Embryonic facial prominence (tissue), 1 donor: ENCODE measurements around the gene MDP1.
A peak's percentile ranks its signal among the peaks of the same experiment; 100 is the strongest.

Experiments used
- DNase-seq: peaks from one replicate; pipeline ENCODE4 v3.0.0-alpha.2; 2016; ENCODE audit errors: extremely low spot score

Gene MDP1

DNA sequence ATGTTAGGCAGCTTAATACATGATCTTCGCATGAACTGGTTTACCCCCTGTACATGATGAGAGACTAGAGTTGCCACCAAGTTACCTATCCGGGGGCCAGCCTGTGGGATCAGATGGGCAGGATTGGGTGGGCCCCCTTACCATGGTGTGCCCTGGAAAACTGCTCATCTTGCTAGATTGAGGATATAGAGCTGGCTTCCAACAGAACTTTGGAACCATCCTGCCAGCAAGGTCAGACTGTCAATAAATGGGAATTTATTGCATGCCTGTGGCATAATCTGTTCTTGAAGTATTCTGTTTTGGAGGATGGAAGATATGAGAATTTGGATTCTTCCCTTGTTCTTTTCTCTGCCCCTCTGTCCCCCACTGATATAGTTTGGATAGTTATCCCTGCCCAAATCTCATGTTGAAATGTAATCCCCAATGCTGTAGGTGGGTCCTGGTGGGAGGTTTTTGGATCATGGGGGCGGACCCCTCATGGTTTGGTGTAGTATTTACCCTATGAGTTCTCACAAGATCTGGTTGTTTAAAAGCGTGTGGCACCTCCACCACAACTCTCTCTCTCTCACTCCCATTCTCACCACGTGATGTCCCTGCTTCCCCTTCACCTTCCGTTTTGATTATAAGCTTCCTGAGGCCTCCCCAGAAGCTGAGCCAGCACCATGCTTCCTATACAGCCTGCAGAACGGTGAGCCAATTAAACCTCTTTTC is 16.9 kb downstream of the MDP1 start:
- DNase-seq = no peak

DNA sequence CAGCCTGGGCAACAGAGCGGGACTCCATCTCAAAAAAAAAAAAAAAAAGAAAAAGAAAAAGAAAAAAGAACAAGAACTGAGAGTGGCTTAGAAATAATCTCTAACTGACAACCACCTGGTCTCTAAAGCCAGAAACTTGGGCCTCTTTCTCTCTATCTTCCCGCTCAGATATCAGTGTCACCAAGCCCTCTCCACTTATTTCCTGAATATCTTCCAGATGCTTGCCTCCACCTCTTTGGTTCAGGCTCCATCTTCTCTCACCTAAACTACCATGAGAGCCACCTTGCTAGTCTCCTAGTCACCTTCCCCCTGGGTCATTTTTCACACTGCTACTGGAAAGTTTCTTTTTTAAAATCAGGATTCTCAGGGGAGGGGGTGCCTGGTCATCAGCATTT is 18.8 kb downstream of the MDP1 start:
- DNase-seq = no peak

DNA sequence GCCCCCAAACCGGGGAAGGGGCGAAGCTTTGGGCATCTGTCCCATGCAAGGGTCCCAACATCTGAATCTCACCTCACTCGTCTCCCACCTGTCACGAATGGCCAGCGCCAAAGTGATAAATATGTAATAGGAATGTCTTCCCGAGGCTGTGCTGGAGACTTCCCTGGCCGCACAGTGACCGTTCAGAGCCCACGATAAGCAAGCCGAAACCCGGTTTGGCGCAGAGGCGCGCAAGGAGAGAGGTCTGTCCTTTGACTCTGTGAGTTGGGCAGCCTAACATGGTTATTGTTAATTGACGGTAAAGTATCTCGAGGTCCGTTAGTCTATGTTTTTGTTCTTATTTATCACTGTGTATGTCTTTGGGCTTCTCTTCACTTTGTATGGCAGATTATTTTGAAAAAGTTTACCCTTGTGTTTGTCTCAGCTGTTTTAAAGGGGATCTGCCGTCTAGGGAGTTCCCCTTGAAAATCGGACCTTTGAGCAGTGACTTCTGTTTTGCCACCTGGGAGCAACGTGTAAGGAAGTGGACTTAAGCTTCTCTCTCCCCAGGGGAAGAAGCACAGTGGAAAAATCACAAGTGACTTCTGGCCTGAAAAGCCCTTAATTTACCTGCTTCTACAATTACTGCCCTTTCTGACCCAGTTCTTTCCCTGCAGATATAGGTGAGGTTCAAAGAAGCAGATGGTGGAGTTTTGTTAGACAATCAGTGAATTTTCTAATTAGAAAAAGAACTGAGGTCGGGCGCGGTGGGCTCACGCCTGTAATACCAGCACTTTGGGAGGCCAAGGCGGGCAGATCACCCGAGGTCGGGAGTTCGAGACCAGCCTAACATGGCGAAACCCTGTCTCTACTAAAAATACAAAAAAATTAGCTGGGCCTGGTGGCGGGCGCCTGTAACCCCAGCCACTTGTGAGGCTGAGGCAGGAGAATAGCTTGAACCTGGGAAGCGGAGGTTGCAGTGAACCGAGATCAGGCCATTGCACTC is 19.5 kb downstream of the MDP1 start:
- no peak for DNase-seq

DNA sequence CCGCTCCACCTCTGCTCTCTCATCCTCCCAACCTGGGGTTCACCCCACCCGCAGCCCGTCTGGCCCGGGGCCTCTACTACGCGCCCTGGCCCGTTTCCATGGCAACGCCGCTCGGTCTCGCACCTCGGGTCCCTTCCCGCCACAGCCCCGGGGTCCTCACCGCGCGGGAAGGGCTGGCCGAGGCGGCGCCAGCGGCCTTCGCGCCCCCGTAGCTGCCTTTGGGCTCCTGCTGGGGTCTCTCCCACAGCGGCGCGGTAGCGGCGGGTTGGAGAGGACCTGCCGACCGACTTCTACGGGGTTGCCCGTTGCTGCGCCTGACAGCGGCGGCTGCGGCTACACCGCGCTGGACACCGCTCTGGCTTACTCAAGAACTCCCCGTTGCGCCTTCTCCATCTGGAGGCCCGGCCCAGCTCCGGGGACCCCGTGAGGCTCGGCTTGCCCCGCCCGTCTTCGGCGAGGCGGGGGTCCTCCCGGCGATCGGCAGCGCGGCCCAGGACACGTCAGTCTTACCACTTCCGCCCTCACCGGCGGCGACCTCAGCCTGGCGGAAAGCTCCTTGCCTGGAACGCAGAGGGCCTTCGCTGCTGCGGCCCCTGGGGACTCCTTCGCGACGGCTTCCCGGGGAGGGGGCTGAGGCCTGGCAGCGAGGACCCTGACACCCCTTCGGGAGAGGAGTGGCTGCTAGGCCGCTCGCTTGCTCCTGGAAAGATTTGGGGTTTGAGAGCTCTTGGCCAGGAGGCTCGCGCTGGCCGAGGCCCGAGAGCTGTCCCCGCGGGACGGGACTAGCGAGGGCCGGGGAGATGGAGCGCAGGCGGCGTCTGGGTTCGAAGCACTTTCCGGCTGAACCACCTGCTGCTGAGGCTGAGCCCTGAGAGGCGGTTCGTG is 20.4 kb downstream of the MDP1 start, which contains the start of gene TM9SF1:
TM9SF1 (minus strand) TSS at position 256 of the 885 bp plus-strand sequence. CDS start 422 bp downstream, outside the sequence.
- peak; percentile 76 for DNase-seq

DNA sequence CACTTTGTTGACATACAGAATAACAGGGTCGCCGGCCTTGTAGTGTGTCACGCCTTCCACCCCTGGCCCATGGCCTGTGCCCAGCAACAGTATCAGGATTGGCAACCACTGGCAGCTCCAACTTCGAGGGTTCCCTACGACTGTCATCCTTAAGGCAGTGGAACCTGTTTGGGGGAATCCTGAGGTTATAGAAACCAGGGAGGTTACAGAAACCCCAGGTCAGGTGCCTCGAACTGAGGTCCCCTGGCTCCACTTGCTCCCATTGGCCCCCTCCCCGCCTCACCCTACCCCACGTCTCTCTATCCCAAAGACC is 21.0 kb downstream of the MDP1 start:
- DNase-seq = no peak

DNA sequence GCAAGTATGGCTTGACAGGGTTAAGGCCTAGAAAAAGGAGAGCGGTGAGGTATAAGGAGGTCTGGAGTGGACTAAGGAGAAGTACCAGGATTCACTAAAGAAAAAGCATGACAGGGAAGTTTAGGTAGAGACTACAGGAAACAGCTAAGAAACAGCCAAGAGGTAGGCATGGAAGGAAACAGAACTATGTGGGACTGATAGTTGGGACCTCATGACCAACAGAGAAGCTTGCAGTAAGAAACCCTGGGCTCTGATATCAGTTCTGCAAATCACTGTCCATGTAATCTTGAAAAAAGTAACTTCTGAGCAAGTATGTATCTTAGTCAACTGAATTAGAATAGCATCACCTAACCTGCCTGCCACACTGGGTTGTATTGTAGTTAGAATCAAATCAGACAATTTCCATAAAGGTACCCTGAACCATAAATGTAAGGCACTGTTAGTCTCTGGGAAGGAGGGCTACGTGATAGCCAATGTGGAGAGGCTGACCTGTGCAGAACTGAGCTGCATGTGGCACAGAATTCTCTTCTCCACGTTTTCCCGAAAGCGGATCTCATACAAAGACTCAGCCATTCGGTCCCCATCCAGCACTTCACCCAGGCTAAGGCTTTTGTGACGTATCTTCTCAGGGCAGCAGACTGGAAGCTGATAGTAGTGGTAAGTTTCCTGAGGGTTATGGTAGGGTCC is 21.5 kb downstream of the MDP1 start:
- no peak for DNase-seq

DNA sequence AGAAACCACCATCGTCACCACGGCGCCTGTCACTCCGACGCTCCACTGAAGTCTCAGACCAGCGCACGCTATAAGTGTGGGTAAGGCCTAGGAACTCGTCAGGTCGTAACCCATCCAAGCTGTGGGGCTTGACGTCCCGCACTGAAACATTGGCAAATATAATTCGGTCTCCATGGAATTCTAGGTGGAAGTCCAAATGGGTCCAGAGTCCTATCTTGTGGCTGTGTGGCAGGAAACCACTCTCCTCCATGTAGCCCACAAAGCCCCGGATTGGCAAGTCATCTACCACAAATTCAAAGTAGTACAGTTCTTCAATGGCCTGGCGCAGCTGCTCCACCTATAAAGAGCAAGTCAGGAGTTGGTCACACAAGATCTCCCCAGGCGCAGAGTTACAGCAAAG is 22.9 kb downstream of the MDP1 start:
- no peak for DNase-seq

DNA sequence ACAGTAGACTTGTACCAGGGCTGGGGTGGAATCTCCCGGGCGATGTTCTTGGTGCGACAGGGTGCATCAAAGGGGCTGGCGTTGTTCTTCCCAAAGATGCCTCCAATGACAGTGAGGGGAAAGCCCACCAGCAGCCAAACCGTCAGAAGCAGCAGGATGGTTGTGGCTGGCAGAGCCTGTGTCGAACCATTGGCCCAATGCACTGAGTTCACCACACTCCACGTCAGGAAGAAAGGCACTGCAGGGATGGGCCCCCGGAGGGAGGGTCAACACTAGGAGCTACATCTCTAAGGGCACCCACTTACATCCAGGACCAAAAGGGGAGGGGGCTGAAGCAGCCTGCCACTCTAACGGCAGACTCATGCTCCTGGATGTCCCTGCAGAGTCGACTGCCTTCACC is 25.4 kb downstream of the MDP1 start:
- no peak for DNase-seq

DNA sequence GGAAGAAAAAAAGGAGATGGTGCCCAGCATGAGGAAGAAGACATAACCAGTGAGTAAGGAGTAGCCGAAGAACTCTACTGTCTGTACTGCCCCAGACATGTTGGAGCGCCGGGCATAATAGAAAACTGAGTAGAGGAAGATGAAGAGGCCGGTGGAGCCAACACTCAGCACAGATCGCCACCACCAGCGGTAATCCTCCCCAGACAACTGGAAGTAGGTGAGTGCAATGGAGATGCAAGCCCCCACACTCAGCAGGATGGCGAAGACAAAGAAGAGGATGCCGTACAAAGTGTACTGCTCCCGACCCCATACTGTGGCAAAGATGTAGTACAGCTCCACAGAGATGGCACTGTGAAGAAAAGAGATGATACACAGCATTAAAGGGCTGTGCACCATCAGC is 26.4 kb downstream of the MDP1 start:
- DNase-seq = no peak

DNA sequence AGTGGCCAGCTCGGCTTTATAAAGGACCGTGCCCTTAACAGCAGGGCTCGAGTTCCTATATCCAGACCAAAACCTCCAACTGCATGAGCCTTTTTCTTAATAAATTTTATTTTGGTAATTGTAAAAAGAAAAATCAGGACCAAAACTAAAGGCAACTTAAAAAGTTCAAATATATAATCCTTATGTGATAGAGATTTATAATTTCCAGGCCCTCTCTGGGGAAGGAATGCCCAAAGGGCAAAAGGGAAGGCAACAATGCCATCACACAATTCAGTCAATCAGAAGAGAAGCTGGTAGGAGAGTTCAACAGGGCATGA is 26.8 kb downstream of the MDP1 start:
- no peak for DNase-seq

DNA sequence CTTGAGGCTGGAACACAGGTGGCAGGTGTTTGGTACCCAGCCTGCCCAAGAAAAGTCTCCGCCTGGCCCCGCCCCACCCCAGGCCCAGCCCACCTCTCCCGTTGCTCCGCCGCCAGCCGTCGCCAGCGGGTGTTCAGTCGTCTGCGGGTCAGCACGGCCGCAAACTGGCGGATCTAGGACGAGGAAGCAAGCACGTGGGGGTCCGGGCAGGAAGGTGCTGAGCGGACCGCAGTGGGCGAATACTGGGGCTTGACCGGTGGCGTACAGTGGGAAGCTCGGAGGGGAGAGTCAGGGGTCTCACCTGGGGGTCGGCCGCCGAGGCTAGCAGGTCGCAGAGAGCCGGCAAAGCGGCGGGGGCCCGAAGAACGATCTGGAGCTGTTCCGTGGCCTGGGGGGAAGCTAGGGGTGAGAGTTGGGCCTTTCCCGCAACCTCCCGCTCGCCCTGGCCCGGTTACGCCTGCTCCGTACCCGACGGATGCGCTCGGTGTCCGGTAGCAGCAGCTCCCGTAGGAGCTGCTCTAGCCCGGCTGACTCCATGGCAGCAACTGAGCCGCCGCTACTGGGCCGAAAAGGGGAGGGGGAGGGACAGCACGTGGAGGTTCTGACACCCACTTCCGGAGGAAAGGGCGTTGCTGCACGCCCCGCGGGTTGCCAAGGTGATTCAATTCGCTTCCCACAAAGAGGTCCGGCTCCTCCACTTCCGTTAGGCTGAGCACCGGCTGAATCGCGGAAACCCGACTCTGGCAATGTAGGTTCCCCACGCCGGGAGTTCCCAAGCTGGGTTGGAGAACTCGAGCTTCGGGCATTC is 27.4 kb downstream of the MDP1 start, which contains the start of gene IPO4:
IPO4 (minus strand) TSS at position 566 of the 808 bp plus-strand sequence; CDS start at position 537, 29 bp downstream.
- DNase-seq = peak; percentile 95

DNA sequence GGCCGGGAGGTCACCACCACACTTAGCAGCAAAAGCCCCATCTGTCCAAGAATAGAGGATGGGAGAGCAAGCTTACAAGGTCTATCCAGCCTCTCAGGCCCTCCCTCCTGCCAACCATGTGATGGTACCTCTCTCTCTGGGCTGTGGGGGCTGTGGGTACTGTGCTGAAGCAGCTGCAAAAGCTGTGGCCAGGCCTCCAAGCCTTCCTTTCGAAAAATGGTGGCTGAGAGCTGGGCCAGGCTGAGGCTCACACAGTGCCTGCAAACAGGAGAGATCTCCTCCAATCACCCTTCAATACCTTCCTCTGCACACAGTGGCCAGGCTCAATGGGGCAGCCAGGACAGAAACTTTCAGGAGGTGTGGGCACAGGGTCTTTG is 28.3 kb downstream of the MDP1 start:
- DNase-seq = no peak

DNA sequence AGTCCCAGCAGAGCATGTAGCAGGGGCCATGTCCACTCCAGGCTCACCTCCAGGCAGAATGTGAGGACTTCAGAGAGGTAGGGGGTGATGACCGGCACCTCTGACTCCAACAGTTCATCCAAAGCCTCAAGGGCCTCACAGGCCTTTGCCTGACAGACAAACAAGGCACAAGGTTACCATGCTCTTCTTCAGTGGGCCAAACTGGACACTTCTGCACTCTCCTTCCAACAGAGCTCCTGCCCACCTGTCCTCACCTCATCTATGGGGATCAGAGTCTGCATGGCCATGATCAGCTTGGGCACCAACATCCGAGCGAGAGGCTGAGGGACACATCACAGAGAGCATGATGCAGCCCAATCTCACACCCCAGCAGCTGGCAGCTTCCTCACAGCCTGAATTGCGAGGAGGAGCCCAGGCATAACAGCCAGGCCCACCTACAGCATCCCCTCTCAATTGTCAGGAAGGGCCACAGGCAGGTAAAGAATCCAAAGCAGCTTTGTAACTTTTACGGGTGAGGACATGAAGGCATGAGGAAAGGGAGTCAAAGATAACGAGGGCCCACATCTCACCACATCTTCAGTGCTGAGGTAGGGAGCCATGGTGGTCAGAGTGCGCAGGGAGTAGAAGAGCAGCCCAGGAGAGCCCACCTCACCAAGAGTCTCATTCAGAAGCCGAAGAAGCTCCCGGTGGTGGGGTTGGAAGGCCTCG is 28.9 kb downstream of the MDP1 start:
- DNase-seq = no peak

DNA sequence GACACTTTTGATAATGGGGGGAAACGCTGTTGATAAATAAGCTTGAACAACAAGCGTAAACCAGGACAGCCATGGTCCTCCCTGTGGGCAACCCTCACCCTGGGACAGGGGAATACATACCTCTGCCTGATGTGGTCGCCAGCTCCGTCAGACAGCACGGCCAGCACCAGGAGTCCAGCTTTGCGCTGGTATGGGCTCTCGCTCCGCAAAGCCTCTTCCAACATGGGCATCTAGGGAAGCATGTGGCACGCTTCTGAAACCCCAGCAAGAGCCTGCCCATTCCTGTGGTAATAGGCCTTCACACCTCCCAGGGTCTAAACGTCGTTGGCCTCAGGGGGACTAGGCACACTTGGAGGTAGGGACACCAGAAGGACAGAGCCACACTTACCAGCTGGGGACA is 30.1 kb downstream of the MDP1 start:
- DNase-seq = no peak

DNA sequence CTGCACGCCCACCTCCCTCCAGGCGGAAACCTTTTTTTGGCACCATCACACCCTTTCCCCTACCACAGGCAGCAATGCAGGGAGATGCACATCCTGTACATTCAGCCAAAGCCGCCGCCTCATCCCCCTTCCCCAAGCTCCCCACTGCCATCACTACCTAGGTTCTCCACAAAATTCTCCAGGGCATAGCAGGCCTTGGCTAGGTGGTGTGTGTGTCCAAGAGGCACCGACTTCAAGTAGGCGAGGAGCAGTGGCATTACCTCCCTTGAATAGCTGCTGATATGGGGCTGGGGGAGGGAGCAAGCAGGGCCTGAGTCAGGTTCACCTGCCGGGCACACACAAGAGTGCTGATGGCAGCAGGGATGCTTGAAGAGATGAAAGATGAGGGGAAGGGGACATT is 30.8 kb downstream of the MDP1 start:
- DNase-seq = no peak

DNA sequence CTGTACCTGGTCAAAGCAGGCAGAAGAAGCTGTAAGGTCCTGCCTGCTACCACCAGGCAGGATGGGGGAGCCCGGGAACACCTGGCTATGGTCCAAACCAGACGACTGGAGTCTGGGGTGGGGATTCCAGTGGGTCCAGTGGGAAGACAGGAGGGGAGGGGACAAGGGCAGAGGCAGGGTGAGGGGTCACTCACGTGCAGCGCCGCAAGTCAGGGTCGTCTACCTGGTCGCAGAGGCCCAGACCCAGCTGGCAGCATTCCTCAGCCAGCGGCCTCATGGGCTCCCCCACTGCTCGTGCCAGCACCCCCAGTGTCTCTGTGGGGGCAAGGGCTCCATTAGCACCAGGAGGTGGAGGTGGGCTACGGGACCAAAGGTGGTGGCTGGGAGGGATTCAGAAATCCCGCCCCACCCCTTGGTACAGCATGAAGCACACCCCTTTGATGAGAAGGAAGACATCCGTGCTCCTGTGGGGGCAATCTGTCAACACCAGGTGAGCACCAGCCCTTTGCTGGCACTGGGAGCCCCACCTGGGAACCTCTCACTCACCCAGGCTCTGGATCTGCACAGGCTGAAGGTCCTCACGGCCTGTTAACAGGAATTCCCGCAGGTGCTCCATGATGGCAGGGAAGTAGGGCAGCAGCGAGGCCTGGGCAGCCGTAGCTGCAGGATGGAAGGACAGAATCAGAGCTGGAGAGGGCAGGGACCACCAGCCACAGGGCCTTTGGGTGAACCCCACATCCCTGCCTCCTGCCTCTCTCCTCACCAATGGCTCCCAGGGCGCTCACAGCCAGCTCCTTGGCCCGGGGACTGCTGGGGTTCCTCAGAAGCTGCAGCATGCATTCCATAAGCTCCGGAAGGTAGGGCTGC is 31.5 kb downstream of the MDP1 start:
- DNase-seq = no peak

DNA sequence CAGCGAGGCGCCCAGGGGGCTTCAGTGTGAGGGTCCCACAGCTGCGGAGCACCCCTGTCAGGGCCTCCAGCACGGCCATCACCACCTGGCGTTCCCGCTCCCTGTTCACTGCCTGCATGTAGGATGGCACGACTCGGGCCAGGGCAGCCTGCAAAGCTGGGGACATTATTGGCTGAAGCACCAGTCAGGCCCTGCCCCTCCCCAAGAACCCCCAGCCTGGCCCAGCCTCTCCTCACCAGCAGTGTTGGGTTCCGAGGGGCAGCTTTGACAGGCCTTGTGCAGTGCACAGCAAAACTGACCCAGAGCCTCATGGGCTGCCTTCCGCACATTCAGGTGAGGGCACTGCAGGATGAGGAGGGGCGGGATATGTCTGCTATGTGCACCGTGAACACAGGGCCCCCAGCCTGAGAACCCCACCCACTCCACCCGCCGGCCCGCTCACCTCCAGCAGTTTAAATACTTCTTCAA is 32.8 kb downstream of the MDP1 start:
- DNase-seq = no peak

DNA sequence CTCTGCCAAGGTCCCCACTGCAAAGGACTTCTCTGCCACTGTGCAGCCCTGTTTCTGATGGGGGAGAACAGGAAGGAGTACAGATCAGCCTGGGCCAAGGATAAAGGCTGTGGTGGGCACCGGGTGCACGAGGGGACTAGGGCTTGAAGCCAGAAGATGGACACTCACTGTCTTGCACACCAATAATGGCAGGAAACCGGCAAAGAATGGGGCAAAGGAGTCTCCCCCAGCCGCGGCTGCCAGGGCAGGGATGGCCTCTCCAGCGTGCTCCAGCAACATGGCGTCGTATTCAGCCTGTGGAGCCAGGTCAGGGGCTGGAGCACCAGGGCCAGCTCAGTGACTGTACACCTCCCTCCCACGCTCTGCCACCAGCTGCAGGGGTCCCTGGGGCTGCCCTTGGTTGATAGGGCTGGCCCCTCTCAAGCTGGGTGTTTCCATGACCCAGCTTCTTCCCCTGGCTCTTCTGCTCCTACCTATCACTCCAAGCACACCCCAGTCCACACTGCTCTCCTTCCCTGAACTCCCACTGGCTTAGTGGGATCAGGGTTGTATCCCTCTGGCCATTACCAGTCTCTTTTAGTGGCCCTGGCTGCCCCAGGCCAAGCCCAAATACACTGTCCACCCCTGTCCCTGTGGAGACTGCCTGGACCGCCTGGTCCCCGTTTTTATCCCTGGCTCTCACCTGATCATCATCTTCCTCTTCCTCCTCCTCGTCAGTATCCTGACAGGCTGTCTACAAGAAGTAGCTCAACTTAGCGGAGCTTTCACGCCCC is 33.6 kb downstream of the MDP1 start:
- DNase-seq = no peak
